Hair follicle dermal papilla cell (primary cell): ENCODE data around the gene KIAA0232. TPM values are rescaled to one million over a fixed set of nuclear protein-coding genes. Genes with fewer than 3 reads are reported as not detected.

Source experiments
- total RNA-seq: library from RNA; depleted of rRNA; stranded (reverse); fragments of >200 nt; gene quantifications from 2 replicates; pipeline ENCODE4 v1.2.3, GENCODE V29; 2012

KIAA0232 gene
- total RNA-seq, result 32.8 and 39.9 TPM in 2 replicates

GRCh38 chr4:6782147-6782845 lies at the start of gene KIAA0232:
TSS of gene KIAA0232 (plus strand) at chr4:6782727. CDS start at chr4:6824454, 41,727 bp downstream.

GRCh38 chr4:6909113-6909969 lies 126.8 kb downstream of the KIAA0232 start, which contains the start of gene TBC1D14:
TSS of gene TBC1D14 (plus strand) at chr4:6909826. CDS start at chr4:6923390, 13,564 bp downstream.

Other genes with a start within 250 kb of the KIAA0232 start
- 34.6 and 35.9 TPM in 2 replicates for gene MAN2B2, start 207.5 kb upstream of the KIAA0232 start, total RNA-seq
- 74.6 and 92.4 TPM in 2 replicates for gene MRFAP1, start 142.0 kb upstream of the KIAA0232 start, total RNA-seq
- not detected in 2 replicates for gene S100P, start 88.8 kb upstream of the KIAA0232 start, total RNA-seq
- 34.7 and 44.6 TPM in 2 replicates for gene MRFAP1L1, start 72.9 kb upstream of the KIAA0232 start, total RNA-seq
- gene BLOC1S4, start 66.6 kb upstream of the KIAA0232 start, total RNA-seq, result 14.9 and 17.7 TPM in 2 replicates
- gene TBC1D14, start 127.1 kb downstream of the KIAA0232 start, total RNA-seq, result 43.8 and 59.2 TPM in 2 replicates